Endothelial cell (in vitro differentiated cells): ENCODE results near the gene TENM3. TPM values are rescaled to one million over a fixed set of nuclear protein-coding genes. Genes with fewer than 3 reads are reported as not detected.

ENCODE experiments used
- DNase-seq: peaks from one replicate; pipeline ENCODE4 v3.0.0; 2021; ENCODE audit warnings: low spot score
- H3K27ac Mint-ChIP-seq: one replicate; pipeline ENCODE4 v1.8.0; 2021; ENCODE audit warnings: mixed read lengths, inconsistent platforms; ENCODE audit not compliant: unreplicated experiment
- H3K27me3 Mint-ChIP-seq: one replicate; pipeline ENCODE4 v1.8.0; 2021; ENCODE audit warnings: mild to moderate bottlenecking, moderate library complexity, mixed read lengths, inconsistent platforms; ENCODE audit not compliant: unreplicated experiment
- H3K36me3 Mint-ChIP-seq: one replicate; pipeline ENCODE4 v1.8.0; 2021; ENCODE audit warnings: mild to moderate bottlenecking, low read depth, mixed read lengths, inconsistent platforms; ENCODE audit not compliant: unreplicated experiment
- H3K4me1 Mint-ChIP-seq: one replicate; pipeline ENCODE4 v1.8.0; 2021; ENCODE audit warnings: mild to moderate bottlenecking, mixed read lengths, inconsistent platforms; ENCODE audit not compliant: unreplicated experiment
- H3K4me3 Mint-ChIP-seq: one replicate; pipeline ENCODE4 v1.8.0; 2021; ENCODE audit warnings: mild to moderate bottlenecking, mixed read lengths, inconsistent platforms; ENCODE audit not compliant: unreplicated experiment
- H3K9me3 Mint-ChIP-seq: one replicate; pipeline ENCODE4 v1.8.0; 2021; ENCODE audit warnings: mixed read lengths, inconsistent platforms; ENCODE audit not compliant: unreplicated experiment
- total RNA-seq: library from RNA; stranded (reverse); fragmentation: NEBNext Ultra II Directional; extraction: Animal tissue kit (Norgen Biotek cat#: 25700); gene quantifications from one replicate; pipeline ENCODE4 v1.2.1, GENCODE V29; 2021; ENCODE audit not compliant: unreplicated experiment
- TF ChIP-seq, protein P1 (sequence below): fragments of 200-600 bp; sonication (generic); IDR thresholded peaks from one replicate; pipeline ENCODE4 v1.5.0; 2021; ENCODE audit warnings: antibody characterized with exemption; ENCODE audit not compliant: unreplicated experiment

Gene TENM3
- total RNA-seq, 1 donor from 2014 or later, result 29.7 TPM

- Mint-ChIP-seq H3K36me3 (no peaks in the 10 kb centered on the region), H3K27ac (no peak overlapping the region), H3K27me3 (no peaks in the 10 kb centered on the region), H3K4me1 (peaks cover 25% of the 10 kb centered on the region), H3K9me3 (no peaks in the 10 kb centered on the region), H3K4me3 (no peak overlapping the region)
- TF ChIP-seq, protein P1, sequence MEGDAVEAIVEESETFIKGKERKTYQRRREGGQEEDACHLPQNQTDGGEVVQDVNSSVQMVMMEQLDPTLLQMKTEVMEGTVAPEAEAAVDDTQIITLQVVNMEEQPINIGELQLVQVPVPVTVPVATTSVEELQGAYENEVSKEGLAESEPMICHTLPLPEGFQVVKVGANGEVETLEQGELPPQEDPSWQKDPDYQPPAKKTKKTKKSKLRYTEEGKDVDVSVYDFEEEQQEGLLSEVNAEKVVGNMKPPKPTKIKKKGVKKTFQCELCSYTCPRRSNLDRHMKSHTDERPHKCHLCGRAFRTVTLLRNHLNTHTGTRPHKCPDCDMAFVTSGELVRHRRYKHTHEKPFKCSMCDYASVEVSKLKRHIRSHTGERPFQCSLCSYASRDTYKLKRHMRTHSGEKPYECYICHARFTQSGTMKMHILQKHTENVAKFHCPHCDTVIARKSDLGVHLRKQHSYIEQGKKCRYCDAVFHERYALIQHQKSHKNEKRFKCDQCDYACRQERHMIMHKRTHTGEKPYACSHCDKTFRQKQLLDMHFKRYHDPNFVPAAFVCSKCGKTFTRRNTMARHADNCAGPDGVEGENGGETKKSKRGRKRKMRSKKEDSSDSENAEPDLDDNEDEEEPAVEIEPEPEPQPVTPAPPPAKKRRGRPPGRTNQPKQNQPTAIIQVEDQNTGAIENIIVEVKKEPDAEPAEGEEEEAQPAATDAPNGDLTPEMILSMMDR, result no peak
- no peak for DNase-seq
These were observed 311.5 kb downstream of the TENM3 start for GRCh38 chr4:182554736-182555135.

DNA sequence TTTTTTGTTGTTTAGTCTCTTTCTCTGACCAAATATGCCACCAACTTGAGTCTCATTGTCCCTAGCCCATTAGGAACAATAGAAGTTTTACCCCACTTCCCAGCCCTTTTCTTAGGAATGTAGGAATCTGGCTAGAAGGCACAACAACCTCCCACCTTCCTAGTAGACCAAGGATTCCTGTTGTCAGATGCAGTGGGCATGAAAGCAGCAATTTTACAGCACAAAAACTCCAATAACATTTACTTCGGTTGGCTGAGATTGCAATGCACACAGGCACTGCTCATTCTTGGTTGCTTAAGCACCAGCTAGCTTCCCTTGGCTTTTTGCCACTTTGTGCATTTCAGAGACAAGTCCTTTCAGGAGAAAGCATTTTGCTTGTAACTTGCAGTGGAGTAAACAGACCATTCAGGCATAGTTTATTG is 312.8 kb downstream of the TENM3 start:
- Mint-ChIP-seq H3K27me3 (peaks cover 2% of the 10 kb centered on the region), H3K4me1 (peaks cover 35% of the 10 kb centered on the region)
- DNase-seq, result no peak

GRCh38 chr4:182556580-182556979 is 313.4 kb downstream of the TENM3 start:
- TF ChIP-seq, protein P1, result no peak
- no peak for DNase-seq
- Mint-ChIP-seq H3K27me3 (peaks cover 2% of the 10 kb centered on the region), H3K27ac (peak overlapping the region; percentile 26), H3K36me3 (no peaks in the 10 kb centered on the region), H3K9me3 (no peaks in the 10 kb centered on the region), H3K4me3 (no peak overlapping the region), H3K4me1 (peaks cover 35% of the 10 kb centered on the region)

More for the DNA sequence above, 312.8 kb downstream of the TENM3 start:
- H3K4me3 Mint-ChIP-seq, result no peak overlapping the region
- H3K9me3 Mint-ChIP-seq, result no peaks in the 10 kb centered on the region
- H3K27ac Mint-ChIP-seq, result peak overlapping the region; percentile 83
- H3K36me3 Mint-ChIP-seq, result no peaks in the 10 kb centered on the region
- TF ChIP-seq, protein P1, result no peak

GRCh38 chr4:182560358-182560757 is 317.2 kb downstream of the TENM3 start:
- no peak for DNase-seq
- Mint-ChIP-seq H3K9me3 (no peaks in the 10 kb centered on the region), H3K36me3 (no peaks in the 10 kb centered on the region), H3K4me3 (peak overlapping the region; percentile 13), H3K27me3 (peaks cover 2% of the 10 kb centered on the region), H3K4me1 (peaks cover 29% of the 10 kb centered on the region), H3K27ac (peak overlapping the region; percentile 96)
- TF ChIP-seq, protein P1, result no peak

GRCh38 chr4:182562350-182562749 is 319.1 kb downstream of the TENM3 start:
- H3K27ac Mint-ChIP-seq, result peak overlapping the region; percentile 19
- no peaks in the 10 kb centered on the region for H3K9me3 Mint-ChIP-seq
- H3K4me1 Mint-ChIP-seq, result peaks cover 29% of the 10 kb centered on the region
- no peaks in the 10 kb centered on the region for H3K36me3 Mint-ChIP-seq
- peaks cover 4% of the 10 kb centered on the region for H3K27me3 Mint-ChIP-seq
- TF ChIP-seq, protein P1, result no peak
- no peak for DNase-seq
- H3K4me3 Mint-ChIP-seq, result no peak overlapping the region
